ENCODE measurements around the gene FXR2.

DNA sequence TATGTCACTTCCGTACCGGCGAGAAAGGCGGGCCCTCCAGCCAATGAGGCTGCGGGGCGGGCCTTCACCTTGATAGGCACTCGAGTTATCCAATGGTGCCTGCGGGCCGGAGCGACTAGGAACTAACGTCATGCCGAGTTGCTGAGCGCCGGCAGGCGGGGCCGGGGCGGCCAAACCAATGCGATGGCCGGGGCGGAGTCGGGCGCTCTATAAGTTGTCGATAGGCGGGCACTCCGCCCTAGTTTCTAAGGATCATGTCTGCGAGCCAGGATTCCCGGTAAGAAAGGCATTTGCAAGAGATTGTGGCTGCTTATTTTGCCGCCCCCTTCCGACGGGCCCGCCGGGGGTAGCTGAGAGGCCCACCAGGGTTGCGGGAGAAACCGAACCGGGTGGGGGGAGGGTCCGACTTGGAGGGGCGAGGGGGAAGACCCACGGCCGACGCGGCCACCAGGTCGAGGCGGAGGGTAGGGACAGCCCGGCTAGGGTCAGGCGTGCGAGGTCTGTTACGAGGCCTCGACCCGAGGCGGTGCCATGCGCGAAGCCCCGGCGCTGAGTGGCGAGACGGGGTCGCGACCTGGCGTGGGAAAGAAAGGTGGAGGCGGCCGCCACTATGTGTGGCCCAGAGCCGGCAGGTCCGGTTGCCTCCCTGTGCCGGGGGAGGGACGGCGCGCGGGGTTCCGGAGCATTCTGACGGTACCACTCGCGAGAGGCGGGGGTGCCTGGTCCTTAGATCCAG lies 41.9 kb downstream of the FXR2 start:
- TF ChIP-seq, protein P1, sequence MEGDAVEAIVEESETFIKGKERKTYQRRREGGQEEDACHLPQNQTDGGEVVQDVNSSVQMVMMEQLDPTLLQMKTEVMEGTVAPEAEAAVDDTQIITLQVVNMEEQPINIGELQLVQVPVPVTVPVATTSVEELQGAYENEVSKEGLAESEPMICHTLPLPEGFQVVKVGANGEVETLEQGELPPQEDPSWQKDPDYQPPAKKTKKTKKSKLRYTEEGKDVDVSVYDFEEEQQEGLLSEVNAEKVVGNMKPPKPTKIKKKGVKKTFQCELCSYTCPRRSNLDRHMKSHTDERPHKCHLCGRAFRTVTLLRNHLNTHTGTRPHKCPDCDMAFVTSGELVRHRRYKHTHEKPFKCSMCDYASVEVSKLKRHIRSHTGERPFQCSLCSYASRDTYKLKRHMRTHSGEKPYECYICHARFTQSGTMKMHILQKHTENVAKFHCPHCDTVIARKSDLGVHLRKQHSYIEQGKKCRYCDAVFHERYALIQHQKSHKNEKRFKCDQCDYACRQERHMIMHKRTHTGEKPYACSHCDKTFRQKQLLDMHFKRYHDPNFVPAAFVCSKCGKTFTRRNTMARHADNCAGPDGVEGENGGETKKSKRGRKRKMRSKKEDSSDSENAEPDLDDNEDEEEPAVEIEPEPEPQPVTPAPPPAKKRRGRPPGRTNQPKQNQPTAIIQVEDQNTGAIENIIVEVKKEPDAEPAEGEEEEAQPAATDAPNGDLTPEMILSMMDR (IDR thresholded peaks at IDR 0.05), result peak in 3 of 6 experiments; percentile 2 to 29 (median 18)
- TF ChIP-seq POLR2A (IDR thresholded peaks at IDR 0.05), result peak; percentile 31 to 98 (median 95)

Data from esophagus squamous epithelium (tissue), 4 donors.